ENCODE results near the gene DNLZ. TPM values are rescaled to one million over a fixed set of nuclear protein-coding genes. Genes with fewer than 3 reads are reported as not detected.

DNLZ gene
- total RNA-seq, 4 donors from 2014 or later, result 6.8 to 29.4 (median 27.3) TPM

- no peak for TF ChIP-seq POLR2A (IDR thresholded peaks at IDR 0.05)
- no peak for TF ChIP-seq CTCF (IDR thresholded peaks at IDR 0.05)
- no peak overlapping the region for H3K27ac ChIP-seq
- no peaks in the 10 kb centered on the region for H3K9me3 ChIP-seq
- H3K4me1 ChIP-seq, result no peaks in the 10 kb centered on the region
- no peaks in the 10 kb centered on the region for H3K36me3 ChIP-seq
- no peaks in the 10 kb centered on the region for H3K27me3 ChIP-seq
- intact Hi-C loops (cut with DNase I; ENCODE audit: low total_unique reads), result no loop called here
- H3K4me3 ChIP-seq, result no peak overlapping the region
- DNase-seq, result no peak
Observed at GRCh38 chr9:136344544-136345280, 18.8 kb downstream of the DNLZ start.

- Histone ChIP-seq H3K9me3 (no peaks in the 10 kb centered on the region), H3K4me3 (no peak overlapping the region), H3K36me3 (no peaks in the 10 kb centered on the region), H3K27ac (no peak overlapping the region), H3K27me3 (no peaks in the 10 kb centered on the region), H3K4me1 (no peaks in the 10 kb centered on the region)
- TF ChIP-seq POLR2A (IDR thresholded peaks at IDR 0.05) (no peak), CTCF (IDR thresholded peaks at IDR 0.05) (no peak)
- intact Hi-C loops (cut with DNase I; ENCODE audit: low total_unique reads), result no loop called here
- no peak for DNase-seq
Observed at GRCh38 chr9:136343884-136344269, 19.7 kb downstream of the DNLZ start.

DNA sequence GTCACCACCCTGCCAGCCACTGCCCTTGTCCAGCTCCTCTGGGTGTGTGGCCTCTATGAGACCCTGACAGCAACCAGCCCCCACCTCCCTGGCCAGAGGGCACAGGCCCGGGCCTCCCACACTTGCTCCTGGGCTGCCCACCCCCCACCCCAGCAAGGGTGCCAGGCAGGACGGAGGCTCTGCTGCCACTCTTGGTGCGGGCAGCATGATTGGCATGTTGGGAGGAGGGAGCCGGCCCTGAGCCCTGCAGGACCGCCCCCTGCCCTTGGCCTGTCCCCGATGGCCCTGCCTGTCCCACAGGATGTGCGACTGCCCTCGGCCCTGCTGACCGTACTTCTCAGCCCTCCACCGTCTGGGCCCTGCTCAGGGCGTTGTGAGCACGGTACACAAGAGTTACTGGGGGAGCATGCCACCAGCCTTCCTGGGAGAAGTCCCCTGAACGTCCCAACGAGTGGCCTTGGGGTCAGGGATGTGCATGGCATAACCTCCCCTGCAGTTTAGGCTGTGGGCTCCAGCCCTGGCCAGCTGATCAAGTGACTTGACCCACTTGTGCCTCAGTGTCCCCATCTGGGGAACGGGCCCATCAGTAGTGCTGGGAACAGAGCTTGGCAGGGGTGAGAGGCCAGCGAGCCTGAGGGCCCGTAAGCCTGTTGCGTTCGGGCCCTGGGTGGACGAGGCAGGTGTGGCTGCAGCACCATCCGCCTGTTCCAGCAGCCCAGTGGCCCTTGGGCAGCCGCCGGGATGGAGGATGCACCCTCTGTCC lies 20.2 kb downstream of the DNLZ start:
- intact Hi-C loops (cut with DNase I; ENCODE audit: low total_unique reads), result no loop called here
- H3K9me3 ChIP-seq, result no peaks in the 10 kb centered on the region

GRCh38 chr9:136342181-136343120 lies 21.1 kb downstream of the DNLZ start:
- no peaks in the 10 kb centered on the region for H3K4me1 ChIP-seq
- no peaks in the 10 kb centered on the region for H3K27me3 ChIP-seq
- intact Hi-C loops (cut with DNase I; ENCODE audit: low total_unique reads), result no loop called here
- peak; percentile 82 to 83 for DNase-seq
- H3K36me3 ChIP-seq, result no peaks in the 10 kb centered on the region
- H3K9me3 ChIP-seq, result no peaks in the 10 kb centered on the region
- TF ChIP-seq CTCF (IDR thresholded peaks at IDR 0.05) (no peak), POLR2A (IDR thresholded peaks at IDR 0.05) (peak in 1 of 2 donors; percentile 24)
- H3K4me3 ChIP-seq, result peak overlapping the region; percentile 24 to 36
- H3K27ac ChIP-seq, result peak overlapping the region in 1 of 2 donors; percentile 69

More for the DNA sequence above, 20.2 kb downstream of the DNLZ start:
- Histone ChIP-seq H3K4me1 (no peaks in the 10 kb centered on the region), H3K36me3 (no peaks in the 10 kb centered on the region), H3K4me3 (no peak overlapping the region), H3K27ac (peak overlapping the region in 1 of 2 donors; percentile 69), H3K27me3 (no peaks in the 10 kb centered on the region)
- no peak for TF ChIP-seq CTCF (IDR thresholded peaks at IDR 0.05)
- TF ChIP-seq POLR2A (IDR thresholded peaks at IDR 0.05), result no peak
- DNase-seq, result no peak
